ENCODE results near the gene FBXW7.

Gene FBXW7

GRCh38 chr4:152294331-152294730, 241.6 kb downstream of the FBXW7 start:
- DNase-seq (ENCODE audit: low read depth in 1 of 2, low spot score in 1 of 2) = no peak

- DNase-seq (ENCODE audit: low read depth in 1 of 2, low spot score in 1 of 2) = no peak
These were observed 242.4 kb downstream of the FBXW7 start for GRCh38 chr4:152293527-152293926.

GRCh38 chr4:152290366-152290921, 245.4 kb downstream of the FBXW7 start:
- DNase-seq (ENCODE audit: low read depth in 1 of 2, low spot score in 1 of 2) = no peak

- DNase-seq (ENCODE audit: low read depth in 1 of 2, low spot score in 1 of 2) = no peak
These were observed 246.0 kb downstream of the FBXW7 start for GRCh38 chr4:152289941-152290340.

GRCh38 chr4:152289541-152289940, 246.4 kb downstream of the FBXW7 start:
- no peak for DNase-seq (ENCODE audit: low read depth in 1 of 2, low spot score in 1 of 2)

GRCh38 chr4:152283801-152284470, 252.0 kb downstream of the FBXW7 start:
- no peak for DNase-seq (ENCODE audit: low read depth in 1 of 2, low spot score in 1 of 2)

GRCh38 chr4:152281822-152282221, 254.1 kb downstream of the FBXW7 start:
- DNase-seq (ENCODE audit: low read depth in 1 of 2, low spot score in 1 of 2) = no peak

GRCh38 chr4:152281211-152281610, 254.7 kb downstream of the FBXW7 start:
- DNase-seq (ENCODE audit: low read depth in 1 of 2, low spot score in 1 of 2) = no peak

- no peak for DNase-seq (ENCODE audit: low read depth in 1 of 2, low spot score in 1 of 2)
These were observed 256.7 kb downstream of the FBXW7 start for GRCh38 chr4:152279234-152279566.

GRCh38 chr4:152278505-152279233, 257.2 kb downstream of the FBXW7 start:
- no peak for DNase-seq (ENCODE audit: low read depth in 1 of 2, low spot score in 1 of 2)

GRCh38 chr4:152278172-152278504, 257.8 kb downstream of the FBXW7 start:
- no peak for DNase-seq (ENCODE audit: low read depth in 1 of 2, low spot score in 1 of 2)

GRCh38 chr4:152277333-152277732, 258.6 kb downstream of the FBXW7 start:
- no peak for DNase-seq (ENCODE audit: low read depth in 1 of 2, low spot score in 1 of 2)

- no peak for DNase-seq (ENCODE audit: low read depth in 1 of 2, low spot score in 1 of 2)
These were observed 262.5 kb downstream of the FBXW7 start for GRCh38 chr4:152273343-152273742.

All from activated T-helper 1 cell treated with anti-CD3 and anti-CD28 coated beads, Interleukin-2, amount 50 U/mL, for 16 hours (primary cell).